Heart left ventricle (tissue), 16 donors: ENCODE measurements around the gene CDHR3. TPM values are rescaled to one million over a fixed set of nuclear protein-coding genes. Genes with fewer than 3 reads are reported as not detected.

Experiments
- ATAC-seq, 4 donors: fragments of 200-7000 bp; cut with Tn5 transposase; one replicate each; pipeline ENCODE4 v1.9.1; 2020 to 2022; ENCODE audit warnings: moderate library complexity in 4 of 4, mild to moderate bottlenecking in 3 of 4, moderate number of reproducible peaks in 1 of 4
- DNase-seq, 5 donors: peaks; one replicate each; pipeline ENCODE4 v3.0.0-alpha.2; 2020
- H3K27ac ChIP-seq, 12 donors: fragments of 200-600 bp; sonication (generic) in 4 of 12; one replicate each; pipeline versions ENCODE4 v1.5.0 to v1.8.0; 2016 to 2022; ENCODE audit warnings: mild to moderate bottlenecking in 2 of 12
- H3K27me3 ChIP-seq, 9 donors: fragments of 200-600 bp; sonication (generic) in 2 of 9; one replicate each; pipeline versions ENCODE4 v1.5.1 to v1.8.0; 2016 to 2022; ENCODE audit warnings: mild to moderate bottlenecking in 3 of 9
- H3K36me3 ChIP-seq, 9 donors: fragments of 200-600 bp; sonication (generic) in 2 of 9; one replicate each; pipeline versions ENCODE4 v1.5.0 to v1.8.0; 2018 to 2022; ENCODE audit warnings: mild to moderate bottlenecking in 2 of 9
- H3K4me1 ChIP-seq, 12 donors: fragments of 200-600 bp; sonication (generic) in 4 of 12; one replicate each; pipeline versions ENCODE4 v1.5.0 to v1.8.0; 2016 to 2022; ENCODE audit warnings: mild to moderate bottlenecking in 3 of 12
- H3K4me3 ChIP-seq, 12 donors: fragments of 200-600 bp; sonication (generic) in 4 of 12; one replicate each; pipeline versions ENCODE4 v1.5.0 to v1.8.0; 2017 to 2022; ENCODE audit warnings: mild to moderate bottlenecking in 9 of 12, moderate library complexity in 4 of 12
- H3K9me3 ChIP-seq, 12 donors: fragments of 200-600 bp; sonication (generic) in 4 of 12; one replicate each; pipeline versions ENCODE4 v1.5.0 to v1.8.0; 2016 to 2022; ENCODE audit warnings: mild to moderate bottlenecking in 1 of 12
- POLR2A ChIP-seq, 2 donors: fragments of 450-650 bp; IDR thresholded peaks; one replicate each; pipeline ENCODE4 v1.6.1; 2017; ENCODE audit warnings: antibody characterized with exemption in 2 of 2, mild to moderate bottlenecking in 2 of 2, moderate library complexity in 2 of 2
- WGBS, 4 donors: extraction: QIAGEN DNeasy Blood & Tissue Kit in 2 of 4; methylation state at CpG; one replicate each; pipeline versions ENCODE4 v1.1.5 to v1.1.7; 2013 to 2018; 5-methylcytosine and 5-hydroxymethylcytosine counted together
- intact Hi-C, 10 donors: fragments of 100-400 bp; cut with DNase I; formaldehyde crosslinking; loops; one replicate each; pipeline versions ENCODE4 v1.11.1 to v1.14.2; 2022
- polyA plus RNA-seq, 2 donors: library from polyadenylated mRNA; stranded (reverse); fragments of 200-250 nt; gene quantifications; one replicate each; pipeline ENCODE4 v1.2.3, GENCODE V29; 2013
- total RNA-seq, 9 donors: library from RNA; depleted of rRNA in 2 of 9; stranded (reverse); fragments of >200 nt in 2 of 9; fragmentation: NEBNext Ultra II Directional in 3 of 9; extraction: Animal tissue kit (Norgen Biotek cat#: 25700) in 3 of 9; gene quantifications; one replicate each; pipeline versions ENCODE4 v1.1.0 to v1.2.4, GENCODE V29; 2016 to 2023
- TF ChIP-seq, protein P1 (sequence below), 12 donors: fragments of 200-600 bp; sonication (generic) in 4 of 12; IDR thresholded peaks; one replicate each; pipeline versions ENCODE4 v1.5.0 to v1.8.0; 2018 to 2022; ENCODE audit warnings: antibody characterized with exemption in 12 of 12, mild to moderate bottlenecking in 5 of 12
- donor health status: ischemic (EF 13 %, LVEDD 7.1; RV severe dilation, severe dysfunction).
- donor health status: healthy with polysubstance abuse.
- donor health status: DM: no; HTN: yes; CAD: no.
- donor health status: DM: no; HTN: no; CAD: no.
- donor health status: ischemic (EF 25% LVEDD 6.9; RV normal size, moderate dysfunction).
- donor health status: ischemic (EF 25% LVEDD 5.7; RV mildly dilated, moderate dysfunction).
- donor health status: healthy.
- donor health status: DM: yes; HTN: yes; CAD: no.
- donor health status: ischemic (EF 35%, LVEDD 5.7; RV mildly dilated, moderate dysfunction).
- donor health status: nonischemic (EF 11% LVEDD 7.7; RV severe dilation, severe dysfunction).
- donor health status: DM: yes; HTN: yes; CAD: no.
- donor health status: PGD.
- donor health status: ischemic (EF 29% LVEDD 5.4; RV normal size, mild dysfunction).
- donor health status: nonischemic (EF 23%, LVEDD 6.1; RV moderate dilation, normal function).

Gene CDHR3
- total and polyA plus RNA-seq, 11 donors, result 0.60 to 6.1 (median 1.4) TPM

DNA sequence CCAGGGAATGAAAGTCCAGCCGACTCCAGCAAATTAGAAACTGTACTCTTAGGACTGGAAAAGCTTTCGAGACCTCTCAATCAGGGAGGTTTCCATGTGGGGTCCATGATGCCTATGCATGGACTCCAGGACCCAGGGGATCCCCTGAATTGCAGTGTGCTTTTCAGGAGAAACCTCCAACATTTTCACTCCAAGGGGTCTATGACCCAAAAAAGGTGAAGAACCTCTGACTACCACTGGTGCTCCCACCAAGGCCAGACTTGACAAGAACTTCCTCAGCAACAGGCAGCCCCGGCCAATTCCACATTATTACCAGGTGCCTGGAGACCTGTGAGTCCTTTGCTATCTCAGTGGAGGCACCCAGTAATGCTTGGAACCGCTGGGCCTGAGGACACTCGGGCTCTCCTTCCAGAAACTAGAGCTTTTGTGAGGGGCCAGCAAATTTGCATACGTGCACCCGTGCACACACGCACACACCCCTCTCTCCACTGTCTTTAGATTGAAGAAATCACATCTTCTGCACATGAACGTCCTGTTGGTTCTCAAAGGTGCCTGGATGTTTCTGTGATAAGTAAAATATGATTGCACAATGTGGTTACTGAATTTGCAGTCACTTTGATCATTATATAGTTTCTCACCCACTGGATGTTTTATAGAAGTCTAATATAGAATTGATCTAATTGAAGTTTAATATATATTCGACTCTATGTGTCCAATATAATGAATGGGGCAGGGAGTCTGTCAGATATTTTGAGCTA is 94.3 kb downstream of the CDHR3 start:
- Histone ChIP-seq H3K4me3 (no peak overlapping the region), H3K9me3 (no peaks in the 10 kb centered on the region), H3K27ac (peak overlapping the region in 1 of 12 donors; percentile 48), H3K4me1 (peaks cover 0 to 14% (median 6%) of the 10 kb centered on the region in 12 donors), H3K27me3 (no peaks in the 10 kb centered on the region), H3K36me3 (no peaks in the 10 kb centered on the region)
- intact Hi-C loops, result loop anchor here in 9 of 10 donors (1.0 to 10.0 kb wide), 7 partner anchors 55 to 407 kb away; partner anchors contain the start of gene SYPL1 (in 1 of the 9)
- no peak for TF ChIP-seq POLR2A (IDR thresholded peaks at IDR 0.05)
- TF ChIP-seq, protein P1, sequence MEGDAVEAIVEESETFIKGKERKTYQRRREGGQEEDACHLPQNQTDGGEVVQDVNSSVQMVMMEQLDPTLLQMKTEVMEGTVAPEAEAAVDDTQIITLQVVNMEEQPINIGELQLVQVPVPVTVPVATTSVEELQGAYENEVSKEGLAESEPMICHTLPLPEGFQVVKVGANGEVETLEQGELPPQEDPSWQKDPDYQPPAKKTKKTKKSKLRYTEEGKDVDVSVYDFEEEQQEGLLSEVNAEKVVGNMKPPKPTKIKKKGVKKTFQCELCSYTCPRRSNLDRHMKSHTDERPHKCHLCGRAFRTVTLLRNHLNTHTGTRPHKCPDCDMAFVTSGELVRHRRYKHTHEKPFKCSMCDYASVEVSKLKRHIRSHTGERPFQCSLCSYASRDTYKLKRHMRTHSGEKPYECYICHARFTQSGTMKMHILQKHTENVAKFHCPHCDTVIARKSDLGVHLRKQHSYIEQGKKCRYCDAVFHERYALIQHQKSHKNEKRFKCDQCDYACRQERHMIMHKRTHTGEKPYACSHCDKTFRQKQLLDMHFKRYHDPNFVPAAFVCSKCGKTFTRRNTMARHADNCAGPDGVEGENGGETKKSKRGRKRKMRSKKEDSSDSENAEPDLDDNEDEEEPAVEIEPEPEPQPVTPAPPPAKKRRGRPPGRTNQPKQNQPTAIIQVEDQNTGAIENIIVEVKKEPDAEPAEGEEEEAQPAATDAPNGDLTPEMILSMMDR (IDR thresholded peaks at IDR 0.05), result peak in 2 of 12 donors; percentile 6 to 28
- DNase-seq (no peak), ATAC-seq (no peak)
- WGBS, 4 donors, result 75 to 81% (median 78%) methylated on average over 10 of the region's 10 CpGs

DNA sequence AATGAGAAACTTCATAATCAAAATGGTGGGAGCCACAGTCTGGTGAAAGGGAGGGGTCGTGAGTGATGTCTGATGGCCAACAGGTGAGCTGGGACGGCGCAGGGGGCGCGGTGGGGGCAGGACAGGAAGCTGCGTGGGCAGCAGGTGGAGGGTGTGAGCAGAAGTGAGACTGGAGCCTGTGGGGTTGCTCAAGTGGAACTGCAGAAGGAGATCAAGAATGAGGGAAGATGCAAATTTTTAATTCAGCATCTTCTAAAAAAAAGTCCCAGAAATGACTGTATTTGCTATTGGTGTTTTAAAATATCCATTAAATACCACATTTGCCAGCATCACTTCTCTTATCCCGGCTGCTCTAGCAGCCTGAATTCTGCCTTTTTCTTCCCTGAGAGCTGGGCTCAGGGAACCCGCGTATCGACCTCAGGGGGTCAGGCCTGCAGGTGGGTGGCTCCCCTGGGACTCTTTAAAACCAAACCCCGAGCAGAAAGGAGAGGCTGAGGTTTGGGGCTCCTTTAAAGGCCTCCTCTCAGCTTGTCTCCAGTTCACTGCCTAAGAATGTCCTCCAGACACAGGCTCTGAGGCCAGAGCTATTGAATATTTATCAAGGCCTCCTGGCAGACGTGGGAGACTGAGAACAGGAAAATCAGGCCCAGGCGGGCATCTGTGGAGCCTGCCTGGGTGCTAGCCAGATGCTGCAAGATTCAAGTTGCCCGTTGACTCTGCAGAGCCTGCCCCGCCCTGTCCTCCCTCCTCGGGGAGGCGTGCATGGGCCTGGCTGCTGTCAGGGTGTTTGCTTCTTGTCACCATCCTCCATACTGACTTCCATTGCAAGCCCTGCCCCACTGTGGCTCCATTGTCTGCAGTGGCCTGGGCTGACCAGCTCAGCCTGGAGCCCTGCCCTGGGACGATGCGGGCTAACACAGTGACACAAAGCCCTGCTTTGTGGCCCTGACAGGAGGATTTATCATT is 95.2 kb downstream of the CDHR3 start:
- H3K9me3 ChIP-seq, result no peaks in the 10 kb centered on the region
- TF ChIP-seq POLR2A (IDR thresholded peaks at IDR 0.05), result no peak
- TF ChIP-seq, protein P1 (IDR thresholded peaks at IDR 0.05), result no peak
- H3K4me3 ChIP-seq, result no peak overlapping the region
- DNase-seq (no peak), ATAC-seq (peak in 2 of 4 donors; percentile 38 to 39)
- H3K4me1 ChIP-seq, result peaks cover 0 to 14% (median 6%) of the 10 kb centered on the region in 12 donors
- intact Hi-C loops, result loop anchor here (1.0 to 10.0 kb wide), 8 partner anchors 55 to 407 kb away; partner anchors contain the start of gene SYPL1 (in 1 of the 10)
- H3K27ac ChIP-seq, result peak overlapping the region in 1 of 12 donors; percentile 61
- 70 to 84% (median 78%) methylated on average over 15 to 19 of the region's 19 CpGs for WGBS, 4 donors
- H3K36me3 ChIP-seq, result no peaks in the 10 kb centered on the region
- no peaks in the 10 kb centered on the region for H3K27me3 ChIP-seq

DNA sequence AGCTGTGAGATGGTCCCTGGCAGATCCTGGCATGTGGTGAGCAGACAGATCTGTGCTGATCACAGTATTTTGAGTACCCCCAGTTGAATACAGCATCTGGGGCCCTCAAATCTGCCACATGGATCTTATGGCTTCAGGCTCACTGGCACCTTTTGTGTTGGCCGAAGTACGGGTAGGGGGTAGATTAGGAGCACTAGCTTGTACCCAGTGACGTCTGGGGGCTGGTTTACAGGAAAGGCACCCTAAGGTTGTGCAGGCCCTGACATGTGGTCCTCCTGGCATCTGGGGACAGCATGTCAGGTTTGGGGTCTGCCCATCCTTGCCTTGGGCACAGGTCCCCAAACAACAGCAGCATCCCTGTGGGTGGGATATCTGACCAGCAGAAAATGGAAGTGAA is 95.9 kb downstream of the CDHR3 start:
- DNase-seq (no peak), ATAC-seq (no peak)
- intact Hi-C loops, result loop anchor here in 5 of 10 donors (2.0 to 10.0 kb wide), 4 partner anchors 94 to 406 kb away; no protein-coding TSS in a partner anchor
- 89 to 100% (median 90%) methylated on average over 3 of the region's 3 CpGs for WGBS, 4 donors
- TF ChIP-seq, protein P1 (IDR thresholded peaks at IDR 0.05), result no peak
- TF ChIP-seq POLR2A (IDR thresholded peaks at IDR 0.05), result no peak
- Histone ChIP-seq H3K4me1 (peaks cover 0 to 15% (median 6%) of the 10 kb centered on the region in 12 donors), H3K36me3 (no peaks in the 10 kb centered on the region), H3K4me3 (no peak overlapping the region), H3K27ac (peak overlapping the region in 1 of 12 donors; percentile 61), H3K9me3 (no peaks in the 10 kb centered on the region), H3K27me3 (no peaks in the 10 kb centered on the region)
